ENCODE results near the gene C1orf226.

Gene C1orf226

DNA sequence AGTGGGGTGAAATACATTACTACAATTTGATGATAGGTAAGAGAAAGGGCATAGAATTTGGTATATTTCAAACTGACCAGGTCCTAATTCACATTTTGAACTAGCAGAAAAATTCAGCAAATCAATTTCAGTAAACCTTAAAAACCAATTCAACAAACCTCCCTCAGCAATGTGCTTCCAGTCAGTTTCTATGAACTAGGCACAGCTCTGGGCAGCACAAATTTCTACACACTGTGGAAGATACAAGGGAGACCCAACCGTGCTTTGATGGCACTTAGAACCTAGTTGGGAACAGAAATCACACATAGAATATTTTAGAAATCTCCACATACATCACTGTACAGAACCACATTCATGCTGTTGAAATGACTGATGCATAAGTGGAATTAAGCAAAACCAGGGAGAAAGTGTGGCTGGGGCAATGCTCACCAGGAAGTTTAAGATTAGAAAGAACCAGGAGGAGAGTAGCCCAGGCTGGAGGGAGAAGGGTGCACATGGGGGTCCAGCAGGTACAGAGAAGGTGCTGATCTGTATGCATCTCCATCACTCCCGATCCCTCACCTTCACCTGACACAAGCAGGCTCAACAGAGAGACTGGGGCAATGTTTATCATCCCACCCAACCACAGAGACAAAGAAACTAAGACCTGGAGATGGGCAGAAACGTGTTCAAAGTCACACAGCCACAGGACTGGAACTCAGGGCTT, 14.8 kb downstream of the C1orf226 start:
- DNase-seq (ENCODE audit: extremely low read depth, low read depth), result no peak
- no peak for TF ChIP-seq CTCF (IDR thresholded peaks at IDR 0.05; ENCODE audit: low read depth, low read length)

DNA sequence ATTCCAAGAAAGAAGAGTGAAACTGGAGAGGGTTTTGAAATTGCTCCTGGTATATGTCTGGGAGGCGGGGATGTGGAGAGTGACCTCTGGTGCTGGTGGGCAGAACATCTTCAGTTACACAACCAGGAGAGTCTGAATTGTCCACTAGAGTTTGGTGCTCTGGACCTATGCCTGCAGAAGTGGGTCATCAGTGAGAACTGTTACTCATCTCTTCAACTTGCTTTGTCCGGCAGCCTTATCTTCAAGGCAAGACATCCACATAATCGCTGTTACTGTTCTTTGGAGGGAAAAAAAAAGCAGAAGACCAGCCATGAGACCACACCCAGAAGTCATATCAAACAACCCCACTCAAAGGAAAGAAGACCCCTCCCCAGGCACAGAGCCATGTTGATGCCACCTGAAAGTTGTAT, 15.5 kb downstream of the C1orf226 start:
- DNase-seq (ENCODE audit: extremely low read depth, low read depth), result no peak
- TF ChIP-seq CTCF (IDR thresholded peaks at IDR 0.05; ENCODE audit: low read depth, low read length), result no peak

DNA sequence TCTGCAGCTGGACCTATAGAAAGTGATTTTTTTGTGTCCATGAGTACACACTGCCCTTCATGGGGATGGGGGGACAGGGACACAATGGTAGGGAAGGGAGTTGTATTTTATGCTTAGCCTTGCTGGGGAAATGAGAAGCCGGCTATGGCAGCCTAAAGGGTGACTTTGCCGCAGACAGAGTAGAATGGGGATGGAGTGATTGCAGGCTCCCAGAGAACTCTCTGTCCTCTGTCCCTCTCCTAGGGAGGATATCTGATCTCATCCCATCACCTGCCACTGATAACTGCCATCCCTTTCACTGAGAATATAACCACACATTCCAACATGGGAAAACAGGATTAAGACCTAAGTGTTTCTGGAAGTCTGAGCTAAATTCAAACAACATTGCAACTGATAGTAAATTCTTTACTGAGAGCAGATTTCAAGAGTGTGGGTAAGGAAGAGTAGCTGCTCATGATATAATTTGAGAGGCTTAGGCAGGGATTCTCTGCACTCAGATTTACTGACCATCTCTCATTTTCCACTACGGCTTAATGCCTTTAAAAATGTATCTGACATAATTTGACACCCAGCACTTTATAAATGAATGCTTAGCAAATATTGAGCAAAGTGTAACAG, 16.5 kb downstream of the C1orf226 start:
- no peak for DNase-seq (ENCODE audit: extremely low read depth, low read depth)
- no peak for TF ChIP-seq CTCF (IDR thresholded peaks at IDR 0.05; ENCODE audit: low read depth, low read length)

DNA sequence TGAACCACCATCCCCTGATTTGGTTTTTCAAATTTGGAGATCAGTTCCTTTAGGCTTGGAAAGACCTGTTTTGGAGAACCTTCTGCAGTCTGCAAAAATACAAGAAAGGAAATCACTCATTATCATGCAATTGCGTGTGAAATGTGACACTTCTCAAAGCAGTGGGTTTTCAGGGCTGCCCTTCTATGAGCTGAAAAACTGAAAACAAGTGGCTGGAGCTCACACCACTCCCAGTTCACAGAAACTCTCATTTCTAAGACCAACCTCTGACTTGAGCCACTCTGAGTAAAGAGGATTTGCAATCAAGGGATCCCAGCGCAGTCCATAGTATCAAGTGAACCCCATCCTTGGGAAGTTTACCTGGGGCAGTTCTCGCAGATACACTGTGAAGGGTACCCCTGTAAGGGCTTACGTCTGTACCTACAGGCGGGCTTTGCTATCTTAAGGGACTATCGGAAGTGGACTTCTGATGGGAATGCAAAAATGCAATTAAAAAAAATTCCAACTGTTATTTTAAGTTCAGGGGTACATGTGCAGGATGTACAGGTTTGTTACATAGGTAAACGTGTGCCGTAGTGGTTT, 17.6 kb downstream of the C1orf226 start:
- DNase-seq (ENCODE audit: extremely low read depth, low read depth), result no peak
- TF ChIP-seq CTCF (IDR thresholded peaks at IDR 0.05; ENCODE audit: low read depth, low read length), result no peak

GRCh38 chr1:162400790-162401355, 19.3 kb downstream of the C1orf226 start:
- no peak for DNase-seq (ENCODE audit: extremely low read depth, low read depth)
- no peak for TF ChIP-seq CTCF (IDR thresholded peaks at IDR 0.05; ENCODE audit: low read depth, low read length)

GRCh38 chr1:162404550-162405160, 23.1 kb downstream of the C1orf226 start:
- no peak for TF ChIP-seq CTCF (IDR thresholded peaks at IDR 0.05; ENCODE audit: low read depth, low read length)
- DNase-seq (ENCODE audit: extremely low read depth, low read depth), result no peak

Data from AG09319 (cell line).